Measurements from ENCODE around the gene HDHD5. TPM values are rescaled to one million over a fixed set of nuclear protein-coding genes. Genes with fewer than 3 reads are reported as not detected.

HDHD5 gene
- total RNA-seq, 1 donor from 2014 or later = 27.6 TPM

GRCh38 chr22:17132112-17132511 lies 27.0 kb downstream of the HDHD5 start:
- DNase-seq (ENCODE audit: low read depth) (no peak), FAIRE-seq (no peak)
- no peaks in the 10 kb centered on the region for H3K79me2 ChIP-seq (ENCODE audit: insufficient read depth, low read length)
- H3K36me3 Mint-ChIP-seq (ENCODE audit: low read depth, unreplicated experiment) = peaks cover 10% of the 10 kb centered on the region
- H4K20me1 ChIP-seq (ENCODE audit: insufficient read depth, low read length) = no peaks in the 10 kb centered on the region
- H3K4me3 Mint-ChIP-seq (ENCODE audit: unreplicated experiment) = no peak overlapping the region
- H3K27me3 ChIP-seq (ENCODE audit: insufficient read depth, low read length) = no peaks in the 10 kb centered on the region
- no peaks in the 10 kb centered on the region for H3K27me3 Mint-ChIP-seq (ENCODE audit: low read depth, unreplicated experiment)
- H3K36me3 ChIP-seq (ENCODE audit: insufficient read depth, low read length) = no peaks in the 10 kb centered on the region
- H3K4me1 Mint-ChIP-seq (ENCODE audit: low read depth, unreplicated experiment) = no peaks in the 10 kb centered on the region
- H2AFZ ChIP-seq (ENCODE audit: low read depth, low read length) = no peak overlapping the region
- H3K4me2 ChIP-seq (ENCODE audit: low read length) = no peak overlapping the region
- H3K27ac Mint-ChIP-seq (ENCODE audit: unreplicated experiment) = no peak overlapping the region
- TF ChIP-seq EZH2 (IDR thresholded peaks at IDR 0.05; ENCODE audit: insufficient read depth, low read length) (no peak), CTCF (IDR thresholded peaks at IDR 0.05; ENCODE audit: insufficient read depth, low read depth, low read length) (no peak)
- no peaks in the 10 kb centered on the region for H3K9me3 ChIP-seq (ENCODE audit: insufficient read depth, low read depth, low read length)
- no peak overlapping the region for H3K27ac ChIP-seq (ENCODE audit: low read depth, low read length)
- H3K9ac ChIP-seq (ENCODE audit: low read length) = no peak overlapping the region
- no peak overlapping the region for H3K4me3 ChIP-seq (ENCODE audit: insufficient read depth, low read depth, low read length)
- no peaks in the 10 kb centered on the region for H3K4me1 ChIP-seq (ENCODE audit: insufficient read depth, low read length)
- no peaks in the 10 kb centered on the region for H3K9me3 Mint-ChIP-seq (ENCODE audit: unreplicated experiment)

- FAIRE-seq (no peak), DNase-seq (ENCODE audit: low read depth) (no peak)
- TF ChIP-seq CTCF (IDR thresholded peaks at IDR 0.05; ENCODE audit: insufficient read depth, low read depth, low read length) (no peak), EZH2 (IDR thresholded peaks at IDR 0.05; ENCODE audit: insufficient read depth, low read length) (no peak)
- Histone ChIP-seq H3K9ac (ENCODE audit: low read length) (no peak overlapping the region), H2AFZ (ENCODE audit: low read depth, low read length) (no peak overlapping the region), H3K27me3 (ENCODE audit: insufficient read depth, low read length) (no peaks in the 10 kb centered on the region), H3K4me3 (ENCODE audit: insufficient read depth, low read depth, low read length) (no peak overlapping the region), H4K20me1 (ENCODE audit: insufficient read depth, low read length) (no peaks in the 10 kb centered on the region), H3K79me2 (ENCODE audit: insufficient read depth, low read length) (no peaks in the 10 kb centered on the region), H3K4me1 (ENCODE audit: insufficient read depth, low read length) (no peaks in the 10 kb centered on the region), H3K27ac (ENCODE audit: low read depth, low read length) (no peak overlapping the region), H3K36me3 (ENCODE audit: insufficient read depth, low read length) (no peaks in the 10 kb centered on the region), H3K4me2 (ENCODE audit: low read length) (no peak overlapping the region), H3K9me3 (ENCODE audit: insufficient read depth, low read depth, low read length) (no peaks in the 10 kb centered on the region)
- H3K36me3 Mint-ChIP-seq (ENCODE audit: low read depth, unreplicated experiment) = peaks cover 7% of the 10 kb centered on the region
- H3K27ac Mint-ChIP-seq (ENCODE audit: unreplicated experiment) = no peak overlapping the region
- H3K27me3 Mint-ChIP-seq (ENCODE audit: low read depth, unreplicated experiment) = no peaks in the 10 kb centered on the region
- no peak overlapping the region for H3K4me3 Mint-ChIP-seq (ENCODE audit: unreplicated experiment)
- no peaks in the 10 kb centered on the region for H3K9me3 Mint-ChIP-seq (ENCODE audit: unreplicated experiment)
- H3K4me1 Mint-ChIP-seq (ENCODE audit: low read depth, unreplicated experiment) = no peaks in the 10 kb centered on the region
These were observed 27.4 kb downstream of the HDHD5 start for GRCh38 chr22:17131686-17132085.

DNA sequence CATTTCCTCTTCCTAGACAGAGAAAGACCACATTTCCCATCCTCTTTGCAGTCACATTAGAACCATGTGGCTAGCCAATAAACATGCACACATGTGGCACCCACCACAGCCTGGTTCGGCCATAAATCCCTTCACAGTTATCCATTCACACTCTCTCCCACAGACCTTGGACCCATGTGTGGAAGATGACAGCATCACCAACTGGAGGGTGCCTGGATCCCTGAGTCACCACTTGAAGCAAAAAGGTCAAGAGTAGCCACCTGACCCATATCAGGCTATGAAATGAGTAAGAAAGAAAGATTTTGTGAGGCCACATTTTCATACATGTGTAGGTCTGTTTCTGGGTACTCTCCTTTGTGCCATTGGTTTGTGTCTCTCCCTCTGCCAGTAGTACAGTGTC lies 28.9 kb downstream of the HDHD5 start:
- Histone ChIP-seq H3K4me2 (ENCODE audit: low read length) (no peak overlapping the region), H3K4me3 (ENCODE audit: insufficient read depth, low read depth, low read length) (no peak overlapping the region), H3K79me2 (ENCODE audit: insufficient read depth, low read length) (no peaks in the 10 kb centered on the region), H2AFZ (ENCODE audit: low read depth, low read length) (no peak overlapping the region), H3K27ac (ENCODE audit: low read depth, low read length) (no peak overlapping the region), H3K9ac (ENCODE audit: low read length) (no peak overlapping the region), H3K4me1 (ENCODE audit: insufficient read depth, low read length) (no peaks in the 10 kb centered on the region), H4K20me1 (ENCODE audit: insufficient read depth, low read length) (no peaks in the 10 kb centered on the region), H3K36me3 (ENCODE audit: insufficient read depth, low read length) (no peaks in the 10 kb centered on the region), H3K9me3 (ENCODE audit: insufficient read depth, low read depth, low read length) (no peaks in the 10 kb centered on the region), H3K27me3 (ENCODE audit: insufficient read depth, low read length) (no peaks in the 10 kb centered on the region)
- TF ChIP-seq EZH2 (IDR thresholded peaks at IDR 0.05; ENCODE audit: insufficient read depth, low read length) (no peak), CTCF (IDR thresholded peaks at IDR 0.05; ENCODE audit: insufficient read depth, low read depth, low read length) (no peak)
- H3K9me3 Mint-ChIP-seq (ENCODE audit: unreplicated experiment) = no peaks in the 10 kb centered on the region
- no peak overlapping the region for H3K4me3 Mint-ChIP-seq (ENCODE audit: unreplicated experiment)
- no peak overlapping the region for H3K27ac Mint-ChIP-seq (ENCODE audit: unreplicated experiment)
- peaks cover 6% of the 10 kb centered on the region for H3K36me3 Mint-ChIP-seq (ENCODE audit: low read depth, unreplicated experiment)
- FAIRE-seq = no peak
- no peaks in the 10 kb centered on the region for H3K27me3 Mint-ChIP-seq (ENCODE audit: low read depth, unreplicated experiment)
- no peaks in the 10 kb centered on the region for H3K4me1 Mint-ChIP-seq (ENCODE audit: low read depth, unreplicated experiment)
- peak; percentile 18 for DNase-seq (ENCODE audit: low read depth)
